NCI-H524 (cell line): ENCODE results near the gene FAM222A.

Source experiments
- DNase-seq, 2 experiments: peaks; one replicate each; lab custom pipeline; 2025; lab: John Stamatoyannopoulos, UW

The FAM222A gene

DNA sequence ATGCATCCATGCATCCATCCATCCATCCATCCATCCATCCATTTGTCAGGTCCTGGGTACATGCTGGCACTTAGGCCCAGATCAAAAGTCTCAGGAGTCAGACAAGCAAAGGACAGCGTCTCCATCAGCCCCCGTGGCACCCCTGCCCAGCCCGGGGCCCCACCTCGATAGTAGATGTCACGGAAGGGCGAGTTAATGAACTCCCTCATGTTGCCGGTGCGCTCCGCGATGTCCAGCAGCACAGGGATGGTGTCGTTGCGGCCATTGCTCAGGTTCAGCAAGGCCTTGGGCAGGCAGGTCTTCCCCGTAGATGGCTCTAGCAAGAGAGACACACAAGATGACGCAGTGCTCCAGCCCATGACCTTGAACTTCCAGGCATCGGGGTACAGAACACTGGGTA lies 89.2 kb downstream of the FAM222A start:
- DNase-seq = no peak

- no peak for DNase-seq
Observed at GRCh38 chr12:109803678-109804077, 90.1 kb downstream of the FAM222A start.

GRCh38 chr12:109804820-109805761 lies 91.5 kb downstream of the FAM222A start:
- DNase-seq = peak in 1 of 2 experiments; percentile 52

DNA sequence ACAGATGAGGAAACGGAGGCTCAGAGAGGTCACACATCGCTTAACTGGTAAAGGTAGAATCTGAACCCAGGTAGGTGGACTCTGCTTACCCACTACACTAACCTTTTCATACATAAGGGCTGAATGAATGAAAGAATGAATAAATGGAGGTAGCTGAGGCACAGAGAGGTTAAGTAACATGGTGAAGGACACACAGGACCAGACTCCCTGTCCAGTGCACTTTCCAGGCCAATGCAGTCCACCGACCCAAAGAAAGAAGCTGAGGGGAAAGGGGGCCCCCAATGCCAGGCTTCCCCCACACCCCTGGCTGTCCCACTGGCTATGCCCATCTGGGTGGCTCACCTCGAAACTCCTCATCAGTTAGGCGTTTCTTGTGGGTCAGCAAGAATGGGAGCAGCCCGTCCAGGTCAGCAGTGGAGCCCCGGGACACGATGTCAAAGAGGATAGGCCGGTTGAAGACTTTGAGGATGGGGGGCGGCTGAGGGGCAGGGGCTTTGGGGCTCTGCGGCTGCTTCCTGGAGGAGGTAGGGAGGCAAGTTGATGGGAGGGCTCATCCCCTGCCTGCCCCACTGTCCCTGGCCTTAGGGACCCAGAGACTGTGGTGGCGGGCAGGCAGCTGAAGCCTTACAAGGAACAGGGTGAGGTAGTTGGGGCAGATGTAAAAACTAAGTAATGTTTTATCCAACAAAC lies 94.5 kb downstream of the FAM222A start:
- no peak for DNase-seq

GRCh38 chr12:109808876-109809646 lies 95.4 kb downstream of the FAM222A start:
- no peak for DNase-seq

- DNase-seq = no peak
Observed at GRCh38 chr12:109810954-109811623, 97.5 kb downstream of the FAM222A start.

DNA sequence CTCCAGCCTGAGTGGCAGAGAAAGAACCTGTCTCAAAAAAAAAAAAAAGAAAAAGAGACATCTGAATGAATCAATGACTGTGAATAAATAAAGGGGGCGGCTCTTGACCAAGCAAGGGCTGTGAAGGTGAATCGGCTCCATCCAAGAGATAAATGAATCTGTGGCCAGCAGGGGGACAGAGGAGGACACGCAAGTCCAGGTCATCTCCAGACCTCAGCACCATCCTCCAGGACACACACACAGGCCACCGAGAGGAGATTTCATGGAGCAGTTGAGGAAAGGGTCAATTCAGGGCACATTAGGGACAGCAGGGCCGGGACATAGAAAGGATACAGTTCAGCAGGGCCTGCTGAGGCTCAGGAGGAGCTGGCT lies 98.0 kb downstream of the FAM222A start:
- no peak for DNase-seq

- no peak for DNase-seq
Observed at GRCh38 chr12:109813810-109814416, 100.3 kb downstream of the FAM222A start.

DNA sequence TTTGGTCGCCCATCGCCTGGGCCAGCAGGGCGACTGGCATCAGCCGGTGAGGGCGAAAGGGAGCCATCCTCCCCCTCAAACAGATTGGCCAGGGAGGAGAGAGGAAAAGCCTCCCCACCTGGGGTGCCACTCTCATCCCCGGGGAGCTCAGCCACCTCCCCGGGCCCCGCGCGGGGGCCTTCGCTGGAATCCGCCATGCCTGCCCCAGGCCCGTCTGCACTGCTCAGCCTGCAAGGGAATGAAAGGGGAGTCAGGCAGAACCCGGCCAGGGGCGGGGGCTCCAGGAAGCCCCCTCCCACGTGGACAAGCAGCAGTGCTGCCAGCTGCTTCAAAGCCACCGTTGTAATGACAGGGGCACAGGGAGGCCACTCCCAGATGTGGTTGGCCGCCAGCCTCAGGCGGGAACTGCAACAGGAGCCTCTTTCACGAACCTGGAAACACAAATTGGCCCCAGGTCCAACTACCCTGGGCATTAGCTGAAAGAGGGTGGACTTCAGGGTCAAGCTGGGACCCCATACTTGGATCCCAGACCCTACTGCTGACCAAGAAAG lies 101.0 kb downstream of the FAM222A start:
- DNase-seq = no peak

GRCh38 chr12:109815225-109815624 lies 101.6 kb downstream of the FAM222A start:
- DNase-seq = no peak

GRCh38 chr12:109815757-109816617 lies 102.4 kb downstream of the FAM222A start:
- DNase-seq = no peak

DNA sequence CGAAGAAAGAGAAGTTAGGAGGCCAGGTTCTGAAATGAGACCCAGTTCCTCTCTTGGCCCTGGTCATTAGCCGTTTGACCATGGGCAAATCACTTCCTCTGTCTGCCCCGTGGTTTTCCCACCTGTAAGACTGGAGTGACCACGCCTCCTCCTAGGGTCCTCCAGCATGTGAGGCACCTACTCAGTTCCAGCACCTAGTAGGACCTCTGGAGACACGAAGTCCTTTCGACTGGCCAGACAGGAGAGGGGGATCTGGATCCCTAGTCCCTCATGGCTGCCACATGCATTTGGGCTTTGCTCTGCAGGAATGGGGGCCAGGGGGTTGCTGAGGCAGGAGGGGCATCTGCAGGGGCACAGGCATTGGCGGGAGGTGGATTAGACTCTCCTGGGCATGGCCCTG lies 103.2 kb downstream of the FAM222A start:
- DNase-seq = no peak

DNA sequence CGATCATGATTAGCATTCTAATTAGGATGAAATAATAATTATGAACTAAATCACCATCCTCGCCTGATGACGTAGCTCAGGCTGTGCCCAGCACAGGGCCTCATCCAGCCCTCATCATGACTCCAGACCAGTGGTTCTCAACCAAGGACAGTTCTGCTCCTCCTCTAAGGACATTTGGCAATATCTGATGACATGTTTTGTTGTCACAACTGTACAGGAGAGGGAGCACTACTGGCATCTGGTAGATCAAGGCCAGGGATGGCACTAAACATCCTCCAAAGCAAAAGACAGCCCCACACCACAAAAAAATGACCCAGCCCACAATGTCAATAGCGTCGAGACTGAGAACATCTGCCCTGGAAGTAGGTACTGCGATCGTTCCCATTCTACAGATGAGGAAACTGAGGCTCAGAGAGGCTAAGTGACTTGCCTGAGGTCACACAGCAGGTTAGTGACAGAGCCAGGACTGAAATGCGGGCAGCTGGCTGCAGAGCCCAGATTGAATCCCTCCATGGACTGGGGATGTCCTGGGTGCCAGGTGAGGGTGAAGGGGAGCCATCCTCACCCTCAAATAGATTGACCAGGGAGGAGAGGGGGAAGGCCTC lies 104.1 kb downstream of the FAM222A start:
- no peak for DNase-seq

DNA sequence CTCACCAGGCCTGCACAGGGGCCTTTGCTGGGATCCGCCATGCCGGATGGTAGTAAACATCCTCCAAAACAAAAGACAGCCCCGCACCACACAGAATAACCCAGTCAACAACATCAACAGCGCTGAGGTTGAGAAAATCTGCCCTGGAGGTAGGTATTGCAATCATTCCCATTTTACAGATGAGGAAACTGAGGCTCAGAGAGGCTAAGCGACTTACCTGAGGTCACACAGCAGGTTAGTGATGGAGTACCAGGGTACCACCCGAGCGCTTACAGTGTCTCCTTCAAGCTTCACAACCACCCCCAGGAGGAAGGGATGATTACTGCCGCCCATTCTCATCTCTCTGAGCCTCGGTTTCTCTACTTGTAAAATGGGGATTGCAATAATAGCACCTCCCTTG lies 104.6 kb downstream of the FAM222A start:
- DNase-seq = no peak

- no peak for DNase-seq
Observed at GRCh38 chr12:109818905-109819500, 105.4 kb downstream of the FAM222A start.
